Measurements from ENCODE around the gene GUCA1C.

DNA sequence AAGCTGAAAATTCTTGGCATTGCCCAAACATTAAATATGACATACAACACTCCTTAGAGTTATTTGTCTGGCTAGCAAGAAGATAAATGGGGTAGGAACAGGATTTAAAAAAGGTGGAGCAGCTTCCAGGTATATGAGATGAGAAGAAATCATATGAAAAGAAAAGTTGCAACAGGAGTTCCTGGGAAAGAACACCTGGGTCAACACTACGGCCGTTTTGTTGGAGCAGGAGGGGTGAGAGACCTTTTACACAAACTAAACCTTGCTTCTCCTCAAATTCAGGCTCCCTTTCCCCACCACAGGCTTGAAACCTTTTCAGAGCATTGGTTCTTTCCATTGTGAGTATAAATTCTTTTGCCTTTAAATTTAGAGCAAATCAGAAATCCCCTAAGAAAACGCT is 18.8 kb upstream of the GUCA1C start:
- TF ChIP-seq ZFP30 (CRISPR knock-in tag; IDR thresholded peaks at IDR 0.05) (no peak), RARB (CRISPR knock-in tag; IDR thresholded peaks at IDR 0.05) (no peak), TOX (CRISPR knock-in tag; IDR thresholded peaks at IDR 0.05; ENCODE audit: borderline replicate concordance) (no peak), ARNTL (CRISPR knock-in tag; IDR thresholded peaks at IDR 0.05; ENCODE audit: borderline replicate concordance, low read depth) (no peak), SNAI2 (CRISPR knock-in tag; IDR thresholded peaks at IDR 0.05) (no peak)
- TF ChIP-seq, protein P1, sequence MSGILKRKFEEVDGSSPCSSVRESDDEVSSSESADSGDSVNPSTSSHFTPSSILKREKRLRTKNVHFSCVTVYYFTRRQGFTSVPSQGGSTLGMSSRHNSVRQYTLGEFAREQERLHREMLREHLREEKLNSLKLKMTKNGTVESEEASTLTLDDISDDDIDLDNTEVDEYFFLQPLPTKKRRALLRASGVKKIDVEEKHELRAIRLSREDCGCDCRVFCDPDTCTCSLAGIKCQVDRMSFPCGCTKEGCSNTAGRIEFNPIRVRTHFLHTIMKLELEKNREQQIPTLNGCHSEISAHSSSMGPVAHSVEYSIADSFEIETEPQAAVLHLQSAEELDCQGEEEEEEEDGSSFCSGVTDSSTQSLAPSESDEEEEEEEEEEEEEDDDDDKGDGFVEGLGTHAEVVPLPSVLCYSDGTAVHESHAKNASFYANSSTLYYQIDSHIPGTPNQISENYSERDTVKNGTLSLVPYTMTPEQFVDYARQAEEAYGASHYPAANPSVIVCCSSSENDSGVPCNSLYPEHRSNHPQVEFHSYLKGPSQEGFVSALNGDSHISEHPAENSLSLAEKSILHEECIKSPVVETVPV (CRISPR knock-in tag; IDR thresholded peaks at IDR 0.05), result no peak
